Neural cell (in vitro differentiated cells): ENCODE data around the gene CREBRF. TPM values are rescaled to one million over a fixed set of nuclear protein-coding genes. Genes with fewer than 3 reads are reported as not detected.

Source experiments
- H2AFZ ChIP-seq: fragments of 200-600, 300-800 bp; sonication (generic), shearing (Covaris generic); 2 replicates; pipeline ENCODE4 v1.6.0; 2014; ENCODE audit warnings: low read depth, mild to moderate bottlenecking, antibody characterized with exemption, low read length, moderate library complexity
- H3F3A ChIP-seq: fragments of 200-600 bp; shearing (Covaris generic); 2 replicates; pipeline ENCODE4 v1.6.1; 2016; ENCODE audit warnings: mild to moderate bottlenecking, moderate library complexity, mixed read lengths, antibody characterized with exemption, low read length; ENCODE audit not compliant: insufficient read depth, poor library complexity, severe bottlenecking
- H3K27ac ChIP-seq: fragments of 200-600, 300-800 bp; sonication (generic), shearing (Covaris generic); 2 replicates; pipeline ENCODE4 v1.5.1; 2014; ENCODE audit warnings: mild to moderate bottlenecking, low read length, moderate library complexity
- H3K27me3 ChIP-seq: fragments of 300-800, 200-600 bp; sonication (generic), shearing (Covaris generic); 2 replicates; pipeline ENCODE4 v1.6.0; 2014; ENCODE audit warnings: mild to moderate bottlenecking, low read depth, low read length, moderate library complexity; ENCODE audit not compliant: insufficient read depth
- H3K36me3 ChIP-seq: fragments of 300-800, 200-600 bp; sonication (generic), shearing (Covaris generic); 2 replicates; pipeline ENCODE4 v1.5.1; 2014; ENCODE audit warnings: mild to moderate bottlenecking, antibody characterized with exemption, low read length, moderate library complexity; ENCODE audit not compliant: insufficient read depth
- H3K4me2 ChIP-seq: fragments of 300-800, 200-600 bp; sonication (generic), shearing (Covaris generic); 2 replicates; pipeline ENCODE4 v1.6.0; 2014; ENCODE audit warnings: mild to moderate bottlenecking, low read length
- H3K4me3 ChIP-seq: fragments of 300-800, 200-600 bp; sonication (generic), shearing (Covaris generic); 2 replicates; pipeline ENCODE4 v1.5.1; 2014; ENCODE audit warnings: mild to moderate bottlenecking, low read length, moderate library complexity
- H3K79me2 ChIP-seq: fragments of 200-600 bp; shearing (Covaris generic); replicated peaks from 2 replicates; pipeline ENCODE4 v1.6.0; 2014; ENCODE audit warnings: mild to moderate bottlenecking, low read length, moderate library complexity; ENCODE audit not compliant: insufficient read depth
- H3K9ac ChIP-seq: fragments of 300-800, 200-600 bp; sonication (generic), shearing (Covaris generic); 2 replicates; pipeline ENCODE4 v1.6.1; 2016; ENCODE audit warnings: mild to moderate bottlenecking, low read length, mixed read lengths
- H3K9me2 ChIP-seq: fragments of 200-600 bp; shearing (Covaris generic); 2 replicates; pipeline ENCODE4 v1.6.1; 2016; ENCODE audit warnings: mild to moderate bottlenecking, low read length, mixed read lengths; ENCODE audit not compliant: insufficient read depth
- H3K9me3 ChIP-seq: fragments of 200-600, 300-800 bp; sonication (generic), shearing (Covaris generic); 2 replicates; pipeline ENCODE4 v1.6.1; 2016; ENCODE audit warnings: mild to moderate bottlenecking, mixed run types, low read length, moderate library complexity, mixed read lengths
- H4K20me1 ChIP-seq: fragments of 200-600 bp; shearing (Covaris generic); 2 replicates; pipeline ENCODE4 v1.6.1; 2016; ENCODE audit warnings: mild to moderate bottlenecking, mixed run types; ENCODE audit not compliant: insufficient read depth
- CTCF ChIP-seq: fragments of 450-650 bp; IDR thresholded peaks from 2 replicates; pipeline ENCODE4 v1.5.1; 2014; ENCODE audit warnings: antibody characterized with exemption, mild to moderate bottlenecking, moderate library complexity; ENCODE audit not compliant: poor library complexity, severe bottlenecking
- EP300 ChIP-seq: fragments of 450-650 bp; conservative IDR thresholded peaks from 2 replicates; pipeline ENCODE4 v1.6.1; 2014; ENCODE audit warnings: antibody characterized with exemption, mild to moderate bottlenecking, moderate library complexity; ENCODE audit not compliant: poor library complexity, severe bottlenecking
- EZH2 ChIP-seq: fragments of 200-600, 300-800 bp; shearing (Covaris generic), sonication (generic); IDR thresholded peaks from 2 replicates; pipeline ENCODE4 v1.6.1; 2014; ENCODE audit warnings: antibody characterized with exemption, low read length, borderline replicate concordance, mild to moderate bottlenecking; ENCODE audit not compliant: insufficient read depth, poor library complexity, severe bottlenecking
- MXI1 ChIP-seq: fragments of 450-650 bp; conservative IDR thresholded peaks from 2 replicates; pipeline ENCODE4 v1.6.1; 2014; ENCODE audit warnings: antibody characterized with exemption, mild to moderate bottlenecking; ENCODE audit not compliant: poor library complexity, severe bottlenecking
- POLR2AphosphoS5 ChIP-seq: IDR thresholded peaks from 2 replicates; pipeline ENCODE4 v1.6.1; 2012
- RAD21 ChIP-seq: fragments of 450-650 bp; conservative IDR thresholded peaks from 2 replicates; pipeline ENCODE4 v1.6.1; 2014; ENCODE audit warnings: antibody characterized with exemption, mild to moderate bottlenecking, moderate library complexity
- REST ChIP-seq: IDR thresholded peaks from 2 replicates; pipeline ENCODE4 v1.6.1; 2012; ENCODE audit warnings: borderline replicate concordance
- SMC3 ChIP-seq: fragments of 450-650 bp; conservative IDR thresholded peaks from 2 replicates; pipeline ENCODE4 v1.6.1; 2014; ENCODE audit warnings: antibody characterized with exemption, mild to moderate bottlenecking, moderate library complexity; ENCODE audit not compliant: poor library complexity
- TAF1 ChIP-seq: IDR thresholded peaks from 2 replicates; pipeline ENCODE4 v1.6.1; 2012; ENCODE audit warnings: low read depth
- polyA plus RNA-seq: library from polyadenylated mRNA; depleted of rRNA; stranded (reverse); fragments of >200 nt; gene quantifications from 2 replicates; pipeline ENCODE4 v1.2.3, GENCODE V29; 2014

Gene CREBRF
- polyA plus RNA-seq, 1 donor from 2014 or later: 9.3 TPM

GRCh38 chr5:173180331-173180730 lies 124.2 kb downstream of the CREBRF start:
- no peak for TF ChIP-seq EZH2
- no peak for TF ChIP-seq EP300
- TF ChIP-seq POLR2AphosphoS5: no peak
- TF ChIP-seq SMC3: no peak
- no peak for TF ChIP-seq REST
- TF ChIP-seq RAD21: no peak
- TF ChIP-seq MXI1: no peak
- TF ChIP-seq TAF1: no peak
- TF ChIP-seq CTCF: no peak
- no peaks in the 10 kb centered on the region for H3K9me2 ChIP-seq
- H3K9ac ChIP-seq: no peak overlapping the region
- no peak overlapping the region for H3K4me3 ChIP-seq
- no peaks in the 10 kb centered on the region for H3K9me3 ChIP-seq
- no peaks in the 10 kb centered on the region for H3K79me2 ChIP-seq
- H3K36me3 ChIP-seq: no peaks in the 10 kb centered on the region
- no peak overlapping the region for H3K4me2 ChIP-seq
- H3K27me3 ChIP-seq: no peaks in the 10 kb centered on the region
- H3F3A ChIP-seq: no peaks in the 10 kb centered on the region
- H4K20me1 ChIP-seq: no peaks in the 10 kb centered on the region
- H2AFZ ChIP-seq: no peak overlapping the region
- H3K27ac ChIP-seq: no peak overlapping the region

DNA sequence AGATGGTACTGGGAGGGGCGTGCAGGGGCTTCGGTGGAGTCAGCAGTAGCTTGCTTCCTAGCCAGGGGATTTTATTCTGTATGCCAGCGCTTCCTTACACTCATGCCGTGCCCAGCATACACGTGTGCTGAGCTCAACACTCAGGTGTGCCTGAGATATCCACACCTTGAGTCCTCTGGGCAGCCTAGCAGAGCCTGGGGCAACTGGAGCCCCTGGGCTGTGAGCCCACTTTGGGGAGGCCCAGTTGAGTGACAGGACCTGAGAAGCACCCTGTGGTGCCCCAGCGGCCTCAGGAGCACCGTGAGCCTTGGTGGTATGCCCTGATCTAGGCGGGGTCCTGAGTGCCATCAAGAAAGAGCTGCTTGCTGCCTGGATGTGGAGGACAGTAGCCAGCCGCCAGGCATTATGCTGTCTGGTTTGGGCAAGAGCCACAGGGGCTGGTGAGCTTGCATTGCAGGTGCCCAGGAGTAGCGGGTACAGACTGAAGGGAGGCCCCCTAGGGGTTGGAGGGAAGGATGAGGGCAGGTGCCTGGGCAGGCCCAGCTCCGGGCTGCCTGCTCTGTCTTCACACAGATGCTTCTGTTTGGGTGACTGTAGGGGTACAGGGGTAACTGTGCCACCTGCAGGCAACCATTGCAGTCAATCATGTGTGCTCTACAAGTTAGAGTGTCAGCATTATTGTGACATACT lies 131.0 kb downstream of the CREBRF start:
- no peak overlapping the region for H3K4me2 ChIP-seq
- TF ChIP-seq REST (no peak), MXI1 (no peak), RAD21 (no peak), POLR2AphosphoS5 (no peak), SMC3 (no peak), EP300 (no peak), CTCF (no peak), EZH2 (no peak), TAF1 (no peak)
- H3K27ac ChIP-seq: no peak overlapping the region
- H4K20me1 ChIP-seq: no peaks in the 10 kb centered on the region
- H3K79me2 ChIP-seq: no peaks in the 10 kb centered on the region
- no peaks in the 10 kb centered on the region for H3K27me3 ChIP-seq
- no peaks in the 10 kb centered on the region for H3F3A ChIP-seq
- H2AFZ ChIP-seq: no peak overlapping the region
- no peaks in the 10 kb centered on the region for H3K36me3 ChIP-seq
- no peak overlapping the region for H3K4me3 ChIP-seq
- no peak overlapping the region for H3K9ac ChIP-seq
- no peaks in the 10 kb centered on the region for H3K9me2 ChIP-seq
- H3K9me3 ChIP-seq: no peaks in the 10 kb centered on the region
